ENCODE data around the gene MTHFD2L. TPM values are rescaled to one million over a fixed set of nuclear protein-coding genes. Genes with fewer than 3 reads are reported as not detected.

The MTHFD2L gene
- total and polyA plus RNA-seq, 10 of the 15 experiments (the other 5 are each of a cell fraction or from before 2014, with no cell fraction given), result 4.8 to 25.4 (median 14.4) TPM

- TF ChIP-seq SREBF1 (IDR thresholded peaks at IDR 0.05; ENCODE audit: low read length) (no peak), E2F8 (IDR thresholded peaks at IDR 0.05; ENCODE audit: low read depth, partially characterized antibody) (no peak)
- RAD21 ChIA-PET (ENCODE audit: unreplicated experiment), result interaction anchor here (1.2 to 2.9 kb wide), 5 partner anchors 10 to 127 kb away, joined by 3 to 7 read pairs (median 5); no protein-coding TSS in a partner anchor
- in situ Hi-C loops (cut with MboI), result no loop called here
- 93% methylated on average over 1 of the region's 1 CpG for WGBS (ENCODE audit: insufficient coverage, insufficient replicate concordance, low lambda C conversion rate, missing lambda C conversion rate)
- no peak overlapping the region for H3K9ac ChIP-seq (ENCODE audit: control insufficient read depth, insufficient read depth, low read length)
- FAIRE-seq (no peak), ATAC-seq (no peak), DNase-seq (ENCODE audit: low read depth, low spot score) (no peak)
- SMC1A ChIA-PET (ENCODE audit: uncharacterized antibody, unreplicated experiment), result interaction anchor here (1.2 to 4.8 kb wide), 5 partner anchors 10 to 121 kb away, joined by 3 to 21 read pairs (median 3); no protein-coding TSS in a partner anchor
- no peaks in the 10 kb centered on the region for H3K4me1 ChIP-seq (ENCODE audit: control insufficient read depth, insufficient read depth, low read length)
- no peak overlapping the region for H3K4me3 ChIP-seq
- intact Hi-C loops (cut with micrococcal nuclease; ENCODE audit: unreplicated experiment), result no loop called here
- H3K9me3 ChIP-seq (replicated peaks; ENCODE audit: control insufficient read depth, insufficient read depth, low read length), result no peaks in the 10 kb centered on the region
- H4K20me1 ChIP-seq (ENCODE audit: control insufficient read depth, insufficient read depth), result no peaks in the 10 kb centered on the region
- BruUV-seq (replicated peaks), result no TSS peak
- H3K27ac ChIP-seq (ENCODE audit: control insufficient read depth, insufficient read depth), result no peak overlapping the region
- POLR2A ChIA-PET, result no interaction called here
- H3K79me2 ChIP-seq (ENCODE audit: control insufficient read depth, insufficient read depth, low read length), result no peaks in the 10 kb centered on the region
- H3K4me2 ChIP-seq (ENCODE audit: control insufficient read depth, insufficient read depth), result no peak overlapping the region
- H3K36me3 ChIP-seq (ENCODE audit: control insufficient read depth in 2 of 2, insufficient read depth in 2 of 2, low read length in 1 of 2), result no peaks in the 10 kb centered on the region
- no peaks in the 10 kb centered on the region for H3K27me3 ChIP-seq (replicated peaks in 1 of 2; ENCODE audit: control insufficient read depth in 2 of 2, insufficient read depth in 2 of 2, low read length in 1 of 2)
- CTCF ChIA-PET, result interaction anchor here (0.8 to 6.2 kb wide), 7 partner anchors 10 to 118 kb away, joined by 3 to 31 read pairs (median 4); no protein-coding TSS in a partner anchor
- no peak overlapping the region for H2AFZ ChIP-seq (ENCODE audit: control insufficient read depth, low read depth, low read length)
Observed at GRCh38 chr4:74307170-74307569, 149.3 kb downstream of the MTHFD2L start.

DNA sequence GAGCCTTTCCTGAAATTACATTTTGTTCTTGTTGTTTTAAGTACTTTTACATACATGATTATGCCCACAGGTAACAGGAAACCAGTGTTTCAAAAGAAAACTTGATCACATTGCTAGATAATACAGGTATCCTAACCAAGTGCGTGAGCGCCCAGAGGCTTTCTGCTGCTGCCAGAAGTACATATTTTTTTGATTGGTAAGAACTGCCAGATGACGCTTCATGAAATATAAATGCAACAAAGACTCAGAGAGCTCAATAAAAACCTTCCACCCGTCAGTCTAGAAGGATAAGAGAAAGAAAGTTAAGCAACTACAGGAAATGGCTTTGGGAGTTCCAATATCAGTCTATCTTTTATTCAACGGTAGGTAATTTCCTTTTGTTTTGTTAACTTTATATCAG, 150.3 kb downstream of the MTHFD2L start, which contains the start of gene EPGN:
TSS of gene EPGN (plus strand) at position 256 of the 400 bp plus-strand sequence. CDS start at position 320, 64 bp downstream.
- DNase-seq (ENCODE audit: low read depth, low spot score) (no peak), ATAC-seq (no peak), FAIRE-seq (no peak)
- no peaks in the 10 kb centered on the region for H3K9me3 ChIP-seq (replicated peaks; ENCODE audit: control insufficient read depth, insufficient read depth, low read length)
- H3K79me2 ChIP-seq (ENCODE audit: control insufficient read depth, insufficient read depth, low read length), result no peaks in the 10 kb centered on the region
- SMC1A ChIA-PET (ENCODE audit: uncharacterized antibody, unreplicated experiment), result interaction anchor here (0.6 to 4.8 kb wide), 4 partner anchors 12 to 119 kb away, joined by 3 to 21 read pairs (median 4); no protein-coding TSS in a partner anchor
- RAD21 ChIA-PET (ENCODE audit: unreplicated experiment), result interaction anchor here (1.5 to 1.8 kb wide), 2 partner anchors 80 to 120 kb away, joined by 4 to 5 read pairs; no protein-coding TSS in a partner anchor
- no peak within 1 kb of the TSS for H3K9ac ChIP-seq (ENCODE audit: control insufficient read depth, insufficient read depth, low read length)
- intact Hi-C loops (cut with micrococcal nuclease; ENCODE audit: unreplicated experiment) (no loop called here), in situ Hi-C loops (cut with MboI) (no loop called here)
- H3K27ac ChIP-seq (ENCODE audit: control insufficient read depth, insufficient read depth), result no peak within 1 kb of the TSS
- CTCF ChIA-PET, result interaction anchor here (0.7 to 6.2 kb wide), 7 partner anchors 12 to 314 kb away, joined by 3 to 31 read pairs (median 8); no protein-coding TSS in a partner anchor
- TF ChIP-seq NKRF (conservative IDR thresholded peaks at IDR 0.05), result no peak
- no peak for TF ChIP-seq ASH2L (IDR thresholded peaks at IDR 0.05; ENCODE audit: borderline replicate concordance, low read depth)
- peak within 1 kb of the TSS; percentile 1; the same call in 1 of the 2 replicates for H2AFZ ChIP-seq (ENCODE audit: control insufficient read depth, low read depth, low read length)
- 91% methylated on average over 5 of the region's 5 CpGs for WGBS (ENCODE audit: insufficient coverage, insufficient replicate concordance, low lambda C conversion rate, missing lambda C conversion rate)
- H3K36me3 ChIP-seq (ENCODE audit: control insufficient read depth in 2 of 2, insufficient read depth in 2 of 2, low read length in 1 of 2), result no peaks in the 10 kb centered on the region
- no peaks in the 10 kb centered on the region for H3K4me1 ChIP-seq (ENCODE audit: control insufficient read depth, insufficient read depth, low read length)
- BruUV-seq (replicated peaks), result no TSS peak
- H3K4me2 ChIP-seq (ENCODE audit: control insufficient read depth, insufficient read depth), result no peak within 1 kb of the TSS
- no peak within 1 kb of the TSS for H3K4me3 ChIP-seq
- no peaks in the 10 kb centered on the region for H4K20me1 ChIP-seq (ENCODE audit: control insufficient read depth, insufficient read depth)
- no peaks in the 10 kb centered on the region for H3K27me3 ChIP-seq (replicated peaks in 1 of 2; ENCODE audit: control insufficient read depth in 2 of 2, insufficient read depth in 2 of 2, low read length in 1 of 2)
- POLR2A ChIA-PET, result no interaction called here
